ENCODE results near the gene SPATA32. TPM values are rescaled to one million over a fixed set of nuclear protein-coding genes. Genes with fewer than 3 reads are reported as not detected.

Gene SPATA32
- total RNA-seq, 1 experiment from 2014 or later, result 0.15 TPM

DNA sequence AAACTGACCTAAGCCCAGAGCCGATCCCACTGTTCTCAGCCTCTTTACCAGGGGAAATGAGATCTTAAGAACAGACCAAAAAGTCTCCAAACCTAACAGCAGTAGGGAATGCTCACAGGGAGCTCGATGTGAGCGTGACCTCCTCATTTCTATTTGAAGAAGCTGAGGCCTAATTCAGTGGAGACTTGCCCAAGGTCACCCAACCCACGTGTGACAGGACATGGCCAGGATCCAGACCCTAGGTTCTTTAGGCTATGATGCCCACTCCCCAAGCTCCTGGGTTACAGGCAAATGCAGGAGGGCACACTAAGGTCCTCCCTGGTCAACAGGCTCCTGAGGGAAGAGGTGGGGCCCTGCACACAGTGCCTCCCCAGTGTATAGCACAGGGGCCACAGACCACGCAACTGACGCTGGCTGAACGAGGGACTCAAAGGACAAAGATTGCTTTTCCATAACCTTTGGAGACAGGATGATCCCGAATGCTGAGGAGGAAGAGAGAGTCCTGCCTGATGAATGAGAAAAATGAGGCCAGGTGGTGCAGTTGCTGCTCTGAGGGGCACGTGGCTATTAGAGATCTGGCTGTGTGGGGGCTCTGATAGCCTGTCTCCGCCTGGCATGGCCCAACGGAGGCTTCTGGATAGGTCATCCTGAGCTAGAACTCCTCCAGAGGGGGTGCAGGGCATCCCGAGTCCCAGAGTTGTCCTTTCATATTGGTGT lies 31.0 kb upstream of the SPATA32 start:
- Histone ChIP-seq H4K20me1 (ENCODE audit: insufficient read depth) (peaks cover 20% of the 10 kb centered on the region; the same call in 1 of the 2 replicates), H3K4me3 (replicated peaks in 1 of 2; ENCODE audit: low read depth in 1 of 2, low read length in 2 of 2) (no peak overlapping the region), H3K4me2 (ENCODE audit: low read length) (peak overlapping the region; percentile 73), H3K4me1 (ENCODE audit: control insufficient read depth in 1 of 2, insufficient read depth in 2 of 2, low read length in 2 of 2) (peaks cover 37 to 54% of the 10 kb centered on the region in 2 experiments), H3K27me3 (ENCODE audit: insufficient read depth, low read length) (no peaks in the 10 kb centered on the region), H3K79me2 (ENCODE audit: insufficient read depth, low read length) (peaks cover 91% of the 10 kb centered on the region), H3K36me3 (ENCODE audit: control insufficient read depth in 1 of 2, insufficient read depth in 2 of 2, low read length in 2 of 2) (peaks cover 13 to 41% of the 10 kb centered on the region in 2 experiments; a peak in 1 of 4 replicates), H2AFZ (ENCODE audit: low read depth, low read length, poor library complexity, severe bottlenecking) (no peak overlapping the region), H3K9me3 (ENCODE audit: control insufficient read depth in 1 of 2, insufficient read depth in 1 of 2, low read depth in 1 of 2, low read length in 2 of 2) (no peaks in the 10 kb centered on the region), H3K9me2 (ENCODE audit: insufficient read depth) (no peaks in the 10 kb centered on the region), H3K9ac (ENCODE audit: low read length) (peak overlapping the region; percentile 44; the same call in 1 of the 2 replicates), H3K27ac (ENCODE audit: low read depth, low read length) (peak overlapping the region; percentile 36)
- DNase-seq (ENCODE audit: low read depth, low spot score) (no peak), ATAC-seq (peak; percentile 30; the same call in 1 of the 2 replicates)
- ChIA-PET RAD21 (ENCODE audit: low non-redundant PET in 1 of 2, low total read pairs in 2 of 2, uncharacterized antibody in 2 of 2, unreplicated experiment in 2 of 2) (interaction anchor here in 1 of 2 experiments (0.9 to 1.2 kb wide), 2 partner anchors 37 to 92 kb away, joined by 3 to 4 read pairs; no protein-coding TSS in a partner anchor), CTCF (interaction anchor here (1.6 kb wide), 2 partner anchors 16 to 93 kb away, joined by 5 to 10 read pairs; no protein-coding TSS in a partner anchor), POLR2A (interaction anchor here (1.0 to 1.4 kb wide), 3 partner anchors 10 to 24 kb away, joined by 3 read pairs; partner anchors contain the start of gene MAP3K14)
- intact Hi-C loops (cut with micrococcal nuclease), result loop anchor here (1.0 kb wide), 1 partner anchor 92 kb away; no protein-coding TSS in a partner anchor
- BruUV-seq (replicated peaks), result no TSS peak
- TF ChIP-seq SIN3A (IDR thresholded peaks at IDR 0.05; ENCODE audit: low read depth), result no peak
- TF ChIP-seq POLR2AphosphoS5 (IDR thresholded peaks at IDR 0.05; ENCODE audit: low read depth, low read length), result no peak
- TF ChIP-seq ELF1 (IDR thresholded peaks at IDR 0.05; ENCODE audit: borderline replicate concordance, low read depth), result no peak
- no peak for TF ChIP-seq EGR1 (IDR thresholded peaks at IDR 0.05; ENCODE audit: low read depth)
- TF ChIP-seq, protein P1, sequence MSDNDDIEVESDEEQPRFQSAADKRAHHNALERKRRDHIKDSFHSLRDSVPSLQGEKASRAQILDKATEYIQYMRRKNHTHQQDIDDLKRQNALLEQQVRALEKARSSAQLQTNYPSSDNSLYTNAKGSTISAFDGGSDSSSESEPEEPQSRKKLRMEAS (IDR thresholded peaks at IDR 0.05), result no peak
- no peak for TF ChIP-seq FOSL1 (IDR thresholded peaks at IDR 0.05; ENCODE audit: low read depth)
- TF ChIP-seq ZNF274 (IDR thresholded peaks at IDR 0.05; ENCODE audit: low read depth, low read length), result no peak
- TF ChIP-seq ZFX (IDR thresholded peaks at IDR 0.05), result no peak
- no peak for TF ChIP-seq POLR2A (IDR thresholded peaks at IDR 0.05; ENCODE audit: borderline replicate concordance, extremely low read depth, insufficient read depth, insufficient read length)
- TF ChIP-seq SRF (IDR thresholded peaks at IDR 0.05; ENCODE audit: low read depth), result no peak
- no peak for TF ChIP-seq RAD21 (IDR thresholded peaks at IDR 0.05; ENCODE audit: low read depth)
- TF ChIP-seq, protein P2, sequence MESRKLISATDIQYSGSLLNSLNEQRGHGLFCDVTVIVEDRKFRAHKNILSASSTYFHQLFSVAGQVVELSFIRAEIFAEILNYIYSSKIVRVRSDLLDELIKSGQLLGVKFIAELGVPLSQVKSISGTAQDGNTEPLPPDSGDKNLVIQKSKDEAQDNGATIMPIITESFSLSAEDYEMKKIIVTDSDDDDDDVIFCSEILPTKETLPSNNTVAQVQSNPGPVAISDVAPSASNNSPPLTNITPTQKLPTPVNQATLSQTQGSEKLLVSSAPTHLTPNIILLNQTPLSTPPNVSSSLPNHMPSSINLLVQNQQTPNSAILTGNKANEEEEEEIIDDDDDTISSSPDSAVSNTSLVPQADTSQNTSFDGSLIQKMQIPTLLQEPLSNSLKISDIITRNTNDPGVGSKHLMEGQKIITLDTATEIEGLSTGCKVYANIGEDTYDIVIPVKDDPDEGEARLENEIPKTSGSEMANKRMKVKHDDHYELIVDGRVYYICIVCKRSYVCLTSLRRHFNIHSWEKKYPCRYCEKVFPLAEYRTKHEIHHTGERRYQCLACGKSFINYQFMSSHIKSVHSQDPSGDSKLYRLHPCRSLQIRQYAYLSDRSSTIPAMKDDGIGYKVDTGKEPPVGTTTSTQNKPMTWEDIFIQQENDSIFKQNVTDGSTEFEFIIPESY (IDR thresholded peaks at IDR 0.05; ENCODE audit: extremely low read depth, insufficient replicate concordance, low read length), result no peak
- TF ChIP-seq, protein P3, sequence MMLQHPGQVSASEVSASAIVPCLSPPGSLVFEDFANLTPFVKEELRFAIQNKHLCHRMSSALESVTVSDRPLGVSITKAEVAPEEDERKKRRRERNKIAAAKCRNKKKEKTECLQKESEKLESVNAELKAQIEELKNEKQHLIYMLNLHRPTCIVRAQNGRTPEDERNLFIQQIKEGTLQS (IDR thresholded peaks at IDR 0.05), result no peak
- TF ChIP-seq YY1 (IDR thresholded peaks at IDR 0.05; ENCODE audit: extremely low read depth, insufficient replicate concordance, low read depth, low read length), result no peak

Data from HCT116 (cell line).